Natural killer cell (primary cell): ENCODE results near the gene MYL10. TPM values are rescaled to one million over a fixed set of nuclear protein-coding genes. Genes with fewer than 3 reads are reported as not detected.
A peak's percentile ranks its signal among the peaks of the same experiment; 100 is the strongest.

Experiments used
- ATAC-seq, 3 donors: fragments of 150-1000 bp in 2 of 3; fragments of 200-7000 bp in 1 of 3; cut with Tn5 transposase; 1 replicate in 1 of 3; 2 replicates in 2 of 3; pipeline ENCODE4 v1.10.0; 2021; ENCODE audit warnings: mild to moderate bottlenecking in 2 of 3, moderate library complexity in 2 of 3
- DNase-seq, 2 donors: peaks; one replicate each; pipeline versions ENCODE4 v3.0.0 to v3.0.0-alpha.2; 2013 to 2021; ENCODE audit warnings: mixed read lengths in 1 of 2
- H3K27ac ChIP-seq: one replicate; pipeline ENCODE4 v1.5.1; 2013; ENCODE audit warnings: mild to moderate bottlenecking, low read length
- H3K27me3 ChIP-seq: one replicate; pipeline ENCODE4 v1.6.1; 2013; ENCODE audit warnings: low read length; ENCODE audit not compliant: control insufficient read depth, insufficient read depth
- H3K36me3 ChIP-seq: one replicate; pipeline ENCODE4 v1.6.1; 2013; ENCODE audit warnings: low read length; ENCODE audit not compliant: control insufficient read depth, insufficient read depth
- H3K4me1 ChIP-seq: one replicate; pipeline ENCODE4 v1.6.1; 2013; ENCODE audit warnings: low read length; ENCODE audit not compliant: control insufficient read depth, insufficient read depth
- H3K4me3 ChIP-seq: one replicate; pipeline ENCODE4 v1.5.1; 2013; ENCODE audit warnings: low read length
- H3K9me3 ChIP-seq: one replicate; pipeline ENCODE4 v1.6.1; 2013; ENCODE audit warnings: low read length; ENCODE audit not compliant: control insufficient read depth, insufficient read depth
- H3K27ac Mint-ChIP-seq, 2 donors: one replicate each; pipeline ENCODE4 v1.8.0; 2022; ENCODE audit warnings: mild to moderate bottlenecking in 2 of 2, mixed read lengths in 2 of 2, moderate library complexity in 1 of 2
- H3K27me3 Mint-ChIP-seq, 2 donors: one replicate each; pipeline ENCODE4 v1.8.0; 2022; ENCODE audit warnings: low read depth in 2 of 2, mixed read lengths in 2 of 2
- H3K36me3 Mint-ChIP-seq: one replicate; pipeline ENCODE4 v1.8.0; 2022; ENCODE audit warnings: mixed read lengths
- H3K4me1 Mint-ChIP-seq, 2 donors: one replicate each; pipeline ENCODE4 v1.8.0; 2022; ENCODE audit warnings: mixed read lengths in 2 of 2
- H3K4me3 Mint-ChIP-seq: one replicate; pipeline ENCODE4 v1.8.0; 2022; ENCODE audit warnings: mild to moderate bottlenecking, moderate library complexity, mixed read lengths
- H3K9me3 Mint-ChIP-seq, 2 donors: one replicate each; pipeline ENCODE4 v1.8.0; 2022; ENCODE audit warnings: mixed read lengths in 2 of 2
- CTCF ChIP-seq: fragments of 200-600 bp; IDR thresholded peaks from one replicate; pipeline ENCODE4 v1.8.0; 2022; ENCODE audit warnings: antibody characterized with exemption
- WGBS: methylation state at CpG from one replicate; pipeline ENCODE4 v1.1.7; 2013; ENCODE audit warnings: missing lambda C conversion rate; ENCODE audit not compliant: insufficient coverage; 5-methylcytosine and 5-hydroxymethylcytosine counted together
- intact Hi-C: fragments of 100-400 bp; cut with micrococcal nuclease; formaldehyde crosslinking; loops from one replicate; pipeline ENCODE4 v1.14.2; 2022
- total RNA-seq, 4 donors: library from RNA; stranded (reverse); fragments of 120-200 nt in 1 of 4; gene quantifications; one replicate each; pipeline versions ENCODE4 v1.2.3 to v1.2.4, GENCODE V29; 2013 to 2022

The MYL10 gene
- total RNA-seq, 3 donors from 2014 or later (not counting 1 experiment from before 2014, with no cell fraction given) = not detected

GRCh38 chr7:101602484-101603241 is 26.4 kb downstream of the MYL10 start:
- ATAC-seq = peak; percentile 68 to 91 (median 77)
- DNase-seq = peak; percentile 61 to 81
- H3K27ac Mint-ChIP-seq = no peak overlapping the region
- no peaks in the 10 kb centered on the region for H3K4me1 Mint-ChIP-seq
- H3K4me3 Mint-ChIP-seq = no peak overlapping the region
- H3K9me3 ChIP-seq = no peaks in the 10 kb centered on the region
- TF ChIP-seq CTCF = peak; percentile 75
- H3K4me1 ChIP-seq = peaks cover 2% of the 10 kb centered on the region
- H3K4me3 ChIP-seq = no peak overlapping the region
- H3K27me3 ChIP-seq = no peaks in the 10 kb centered on the region
- 53% methylated on average over 25 of the region's 25 CpGs for WGBS
- no peak overlapping the region for H3K27ac ChIP-seq
- no peaks in the 10 kb centered on the region for H3K27me3 Mint-ChIP-seq
- no peaks in the 10 kb centered on the region for H3K36me3 ChIP-seq
- H3K36me3 Mint-ChIP-seq = no peaks in the 10 kb centered on the region
- no peaks in the 10 kb centered on the region for H3K9me3 Mint-ChIP-seq
- intact Hi-C loops = loop anchor here (1.0 kb wide), 1 partner anchor 670 kb away; no protein-coding TSS in a partner anchor

GRCh38 chr7:101602082-101602481 is 27.0 kb downstream of the MYL10 start:
- 68% methylated on average over 12 of the region's 12 CpGs for WGBS
- no peaks in the 10 kb centered on the region for H3K36me3 Mint-ChIP-seq
- Histone ChIP-seq H3K9me3 (no peaks in the 10 kb centered on the region), H3K36me3 (no peaks in the 10 kb centered on the region), H3K27ac (no peak overlapping the region), H3K4me1 (peaks cover 2% of the 10 kb centered on the region), H3K27me3 (no peaks in the 10 kb centered on the region), H3K4me3 (no peak overlapping the region)
- DNase-seq (peak in 1 of 2 donors; percentile 8), ATAC-seq (peak in 1 of 3 donors; percentile 8)
- H3K27ac Mint-ChIP-seq = no peak overlapping the region
- no peak for TF ChIP-seq CTCF
- no peaks in the 10 kb centered on the region for H3K27me3 Mint-ChIP-seq
- no peaks in the 10 kb centered on the region for H3K9me3 Mint-ChIP-seq
- no peak overlapping the region for H3K4me3 Mint-ChIP-seq
- intact Hi-C loops = loop anchor here (1.0 kb wide), 1 partner anchor 670 kb away; no protein-coding TSS in a partner anchor
- H3K4me1 Mint-ChIP-seq = no peaks in the 10 kb centered on the region

GRCh38 chr7:101599787-101600186 is 29.3 kb downstream of the MYL10 start:
- H3K4me3 ChIP-seq = no peak overlapping the region
- Mint-ChIP-seq H3K36me3 (no peaks in the 10 kb centered on the region), H3K4me3 (no peak overlapping the region), H3K27ac (no peak overlapping the region), H3K9me3 (no peaks in the 10 kb centered on the region), H3K4me1 (no peaks in the 10 kb centered on the region), H3K27me3 (no peaks in the 10 kb centered on the region)
- no peak for TF ChIP-seq CTCF
- 67% methylated on average over 3 of the region's 3 CpGs for WGBS
- H3K36me3 ChIP-seq = no peaks in the 10 kb centered on the region
- intact Hi-C loops = no loop called here
- H3K4me1 ChIP-seq = peaks cover 2% of the 10 kb centered on the region
- DNase-seq (no peak), ATAC-seq (no peak)
- H3K27me3 ChIP-seq = no peaks in the 10 kb centered on the region
- no peak overlapping the region for H3K27ac ChIP-seq
- no peaks in the 10 kb centered on the region for H3K9me3 ChIP-seq
